SK-N-MC (cell line): ENCODE results near the gene CAPN5.

Experiments used
- EZH2 ChIP-seq: fragments of 200-600 bp; sonication (generic); IDR thresholded peaks from one replicate; pipeline ENCODE4 v1.6.1; 2017; ENCODE audit warnings: antibody characterized with exemption
- POLR2AphosphoS5 ChIP-seq: IDR thresholded peaks from 2 replicates; pipeline ENCODE4 v1.6.1; 2012; ENCODE audit warnings: mild to moderate bottlenecking, low read depth, low read length, borderline replicate concordance

DNA sequence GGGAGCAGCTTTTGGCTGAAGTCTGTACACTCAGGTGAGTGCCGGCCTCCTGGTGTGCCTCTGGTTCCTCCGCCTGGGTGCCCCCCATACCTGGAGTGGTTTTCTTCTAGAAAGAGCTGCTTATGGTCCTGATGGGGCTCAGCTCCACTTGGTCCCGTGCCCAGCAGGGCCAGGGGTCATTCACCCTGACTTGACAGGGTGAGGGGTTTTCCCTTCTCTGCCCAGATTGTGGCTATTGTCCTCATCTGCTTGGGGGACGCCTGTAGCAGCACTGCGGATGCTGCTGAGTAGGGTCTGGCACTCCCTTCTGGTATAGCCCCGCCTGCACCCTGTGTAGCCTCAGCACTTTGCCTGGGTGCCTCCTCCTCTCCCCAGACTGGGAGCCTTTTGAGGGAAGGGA, 44.1 kb downstream of the CAPN5 start:
- TF ChIP-seq POLR2AphosphoS5, result no peak
- no peak for TF ChIP-seq EZH2
